ENCODE data around the gene APOBR. TPM values are rescaled to one million over a fixed set of nuclear protein-coding genes. Genes with fewer than 3 reads are reported as not detected.

Gene APOBR
- total and polyA plus RNA-seq, 9 of the 15 experiments (the other 6 are each of a cell fraction or from before 2014, with no cell fraction given): 0.08 to 6.1 (median 2.8) TPM; not detected in 1

DNA sequence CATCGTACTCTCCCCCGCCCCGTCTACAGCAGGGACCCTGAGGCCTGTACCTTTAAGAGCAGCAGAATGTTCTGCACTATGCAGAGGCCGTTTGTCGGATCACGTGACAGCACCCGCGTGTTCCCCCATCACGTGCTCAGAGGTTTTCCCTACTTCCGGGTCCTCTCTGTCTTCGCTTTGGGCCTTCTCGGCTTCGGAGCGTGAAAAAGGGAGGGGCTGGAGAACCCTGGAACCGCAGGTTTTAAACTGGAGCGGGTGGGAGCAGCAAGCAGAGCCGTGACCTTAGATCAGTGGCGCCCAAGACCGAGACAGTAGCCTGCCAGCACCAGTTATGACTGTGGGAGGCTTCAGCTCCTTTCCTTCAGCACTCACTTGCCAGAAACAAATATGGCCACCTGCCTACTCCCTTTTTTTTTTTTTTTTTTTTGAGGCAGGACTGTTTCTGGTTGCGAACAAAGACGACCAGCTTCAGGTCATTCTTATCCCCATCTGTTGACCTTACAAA, 2.4 kb upstream of the APOBR start, which contains the start of gene CLN3 (continued):
- TF ChIP-seq PCBP1 (IDR thresholded peaks at IDR 0.05; ENCODE audit: low read depth, low read length, poor library complexity, severe bottlenecking) (no peak), EP400 (IDR thresholded peaks at IDR 0.05) (peak; percentile 92), E2F3 (CRISPR knock-in tag; IDR thresholded peaks at IDR 0.05) (no peak), TAF1 (IDR thresholded peaks at IDR 0.05; ENCODE audit: control insufficient read depth, extremely low read depth, insufficient read depth, low read length, severe bottlenecking) (peak; percentile 17), LCOR (CRISPR knock-in tag; IDR thresholded peaks at IDR 0.05) (0 out of 2 replicates have a peak, but pooled peaks have one; percentile 62), LEF1 (IDR thresholded peaks at IDR 0.05) (peak; percentile 79), THAP7 (CRISPR knock-in tag; IDR thresholded peaks at IDR 0.05) (no peak), ELK3 (CRISPR knock-in tag; IDR thresholded peaks at IDR 0.05) (no peak), KLF10 (CRISPR knock-in tag; IDR thresholded peaks at IDR 0.05) (no peak), JUND (IDR thresholded peaks at IDR 0.05; ENCODE audit: borderline replicate concordance, low read depth, low read length) (peak; percentile 16; the same call in 1 of the 2 replicates), JUND (tag; IDR thresholded peaks at IDR 0.05; ENCODE audit: borderline replicate concordance, low read depth, low read length) (peak; percentile 47; the same call in 2 of the 3 replicates), MCM2 (IDR thresholded peaks at IDR 0.05; ENCODE audit: low read depth) (no peak), ZBED1 (IDR thresholded peaks at IDR 0.05) (no peak), ERF (CRISPR knock-in tag; IDR thresholded peaks at IDR 0.05) (no peak), ZNF830 (CRISPR knock-in tag; IDR thresholded peaks at IDR 0.05) (no peak), CXXC5 (CRISPR knock-in tag; IDR thresholded peaks at IDR 0.05) (peak; percentile 98), SIN3B (IDR thresholded peaks at IDR 0.05; ENCODE audit: low read depth) (peak; percentile 86), DIDO1 (tag; IDR thresholded peaks at IDR 0.05; ENCODE audit: low read depth) (peak; percentile 96), SRSF3 (IDR thresholded peaks at IDR 0.05; ENCODE audit: insufficient read depth, low read length) (no peak), HMGXB4 (CRISPR knock-in tag; IDR thresholded peaks at IDR 0.05) (peak; percentile 32; the same call in 1 of the 2 replicates), TAF9B (IDR thresholded peaks at IDR 0.05; ENCODE audit: partially characterized antibody) (peak; percentile 57)
- TF ChIP-seq, protein P1, sequence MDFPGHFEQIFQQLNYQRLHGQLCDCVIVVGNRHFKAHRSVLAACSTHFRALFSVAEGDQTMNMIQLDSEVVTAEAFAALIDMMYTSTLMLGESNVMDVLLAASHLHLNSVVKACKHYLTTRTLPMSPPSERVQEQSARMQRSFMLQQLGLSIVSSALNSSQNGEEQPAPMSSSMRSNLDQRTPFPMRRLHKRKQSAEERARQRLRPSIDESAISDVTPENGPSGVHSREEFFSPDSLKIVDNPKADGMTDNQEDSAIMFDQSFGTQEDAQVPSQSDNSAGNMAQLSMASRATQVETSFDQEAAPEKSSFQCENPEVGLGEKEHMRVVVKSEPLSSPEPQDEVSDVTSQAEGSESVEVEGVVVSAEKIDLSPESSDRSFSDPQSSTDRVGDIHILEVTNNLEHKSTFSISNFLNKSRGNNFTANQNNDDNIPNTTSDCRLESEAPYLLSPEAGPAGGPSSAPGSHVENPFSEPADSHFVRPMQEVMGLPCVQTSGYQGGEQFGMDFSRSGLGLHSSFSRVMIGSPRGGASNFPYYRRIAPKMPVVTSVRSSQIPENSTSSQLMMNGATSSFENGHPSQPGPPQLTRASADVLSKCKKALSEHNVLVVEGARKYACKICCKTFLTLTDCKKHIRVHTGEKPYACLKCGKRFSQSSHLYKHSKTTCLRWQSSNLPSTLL (IDR thresholded peaks at IDR 0.05): no peak
- TF ChIP-seq, protein P2, sequence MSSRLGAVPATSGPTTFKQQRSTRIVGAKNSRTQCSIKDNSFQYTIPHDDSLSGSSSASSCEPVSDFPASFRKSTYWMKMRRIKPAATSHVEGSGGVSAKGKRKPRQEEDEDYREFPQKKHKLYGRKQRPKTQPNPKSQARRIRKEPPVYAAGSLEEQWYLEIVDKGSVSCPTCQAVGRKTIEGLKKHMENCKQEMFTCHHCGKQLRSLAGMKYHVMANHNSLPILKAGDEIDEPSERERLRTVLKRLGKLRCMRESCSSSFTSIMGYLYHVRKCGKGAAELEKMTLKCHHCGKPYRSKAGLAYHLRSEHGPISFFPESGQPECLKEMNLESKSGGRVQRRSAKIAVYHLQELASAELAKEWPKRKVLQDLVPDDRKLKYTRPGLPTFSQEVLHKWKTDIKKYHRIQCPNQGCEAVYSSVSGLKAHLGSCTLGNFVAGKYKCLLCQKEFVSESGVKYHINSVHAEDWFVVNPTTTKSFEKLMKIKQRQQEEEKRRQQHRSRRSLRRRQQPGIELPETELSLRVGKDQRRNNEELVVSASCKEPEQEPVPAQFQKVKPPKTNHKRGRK (tag; IDR thresholded peaks at IDR 0.05): no peak
